Measurements from ENCODE around the gene COQ5.
"Not testable (repeated sequence)": the region's sequence is repeated elsewhere in the genome, so short reads cannot be mapped to it uniquely, and the experiment has no call there.

DNA sequence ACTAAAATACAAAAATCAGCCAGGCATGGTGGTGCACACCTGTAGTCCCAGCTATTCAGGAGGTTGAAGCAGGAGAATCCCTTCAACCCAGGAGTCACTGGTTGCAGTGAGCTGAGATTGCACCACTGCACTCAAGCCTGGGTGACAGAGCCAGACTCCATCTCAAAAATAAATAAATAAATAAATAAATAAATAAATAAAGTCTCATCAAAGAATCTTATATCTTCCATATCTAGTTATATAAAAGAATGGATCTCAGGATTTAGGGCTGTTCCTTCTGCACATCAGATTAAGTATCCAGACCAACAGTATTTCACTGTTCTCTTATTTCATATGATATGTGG, 1.4 kb upstream of the COQ5 start:
- TF ChIP-seq, protein P1, sequence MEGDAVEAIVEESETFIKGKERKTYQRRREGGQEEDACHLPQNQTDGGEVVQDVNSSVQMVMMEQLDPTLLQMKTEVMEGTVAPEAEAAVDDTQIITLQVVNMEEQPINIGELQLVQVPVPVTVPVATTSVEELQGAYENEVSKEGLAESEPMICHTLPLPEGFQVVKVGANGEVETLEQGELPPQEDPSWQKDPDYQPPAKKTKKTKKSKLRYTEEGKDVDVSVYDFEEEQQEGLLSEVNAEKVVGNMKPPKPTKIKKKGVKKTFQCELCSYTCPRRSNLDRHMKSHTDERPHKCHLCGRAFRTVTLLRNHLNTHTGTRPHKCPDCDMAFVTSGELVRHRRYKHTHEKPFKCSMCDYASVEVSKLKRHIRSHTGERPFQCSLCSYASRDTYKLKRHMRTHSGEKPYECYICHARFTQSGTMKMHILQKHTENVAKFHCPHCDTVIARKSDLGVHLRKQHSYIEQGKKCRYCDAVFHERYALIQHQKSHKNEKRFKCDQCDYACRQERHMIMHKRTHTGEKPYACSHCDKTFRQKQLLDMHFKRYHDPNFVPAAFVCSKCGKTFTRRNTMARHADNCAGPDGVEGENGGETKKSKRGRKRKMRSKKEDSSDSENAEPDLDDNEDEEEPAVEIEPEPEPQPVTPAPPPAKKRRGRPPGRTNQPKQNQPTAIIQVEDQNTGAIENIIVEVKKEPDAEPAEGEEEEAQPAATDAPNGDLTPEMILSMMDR (IDR thresholded peaks at IDR 0.05) = not testable (repeated sequence)
- TF ChIP-seq, protein P2, sequence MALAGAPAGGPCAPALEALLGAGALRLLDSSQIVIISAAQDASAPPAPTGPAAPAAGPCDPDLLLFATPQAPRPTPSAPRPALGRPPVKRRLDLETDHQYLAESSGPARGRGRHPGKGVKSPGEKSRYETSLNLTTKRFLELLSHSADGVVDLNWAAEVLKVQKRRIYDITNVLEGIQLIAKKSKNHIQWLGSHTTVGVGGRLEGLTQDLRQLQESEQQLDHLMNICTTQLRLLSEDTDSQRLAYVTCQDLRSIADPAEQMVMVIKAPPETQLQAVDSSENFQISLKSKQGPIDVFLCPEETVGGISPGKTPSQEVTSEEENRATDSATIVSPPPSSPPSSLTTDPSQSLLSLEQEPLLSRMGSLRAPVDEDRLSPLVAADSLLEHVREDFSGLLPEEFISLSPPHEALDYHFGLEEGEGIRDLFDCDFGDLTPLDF (CRISPR knock-in tag; IDR thresholded peaks at IDR 0.05) = not testable (repeated sequence)
- TF ChIP-seq IRF1 (CRISPR knock-in tag; IDR thresholded peaks at IDR 0.05); EMX1 (CRISPR knock-in tag; IDR thresholded peaks at IDR 0.05); CREB1 (CRISPR knock-in tag; IDR thresholded peaks at IDR 0.05); SP1 (CRISPR knock-in tag; conservative IDR thresholded peaks at IDR 0.05); FOXJ3 (CRISPR knock-in tag; IDR thresholded peaks at IDR 0.05; ENCODE audit: borderline replicate concordance); SMAD4 (CRISPR knock-in tag; IDR thresholded peaks at IDR 0.05); CBFB (CRISPR knock-in tag; IDR thresholded peaks at IDR 0.05; ENCODE audit: low read depth): not testable (repeated sequence)
- TF ChIP-seq, protein P3, sequence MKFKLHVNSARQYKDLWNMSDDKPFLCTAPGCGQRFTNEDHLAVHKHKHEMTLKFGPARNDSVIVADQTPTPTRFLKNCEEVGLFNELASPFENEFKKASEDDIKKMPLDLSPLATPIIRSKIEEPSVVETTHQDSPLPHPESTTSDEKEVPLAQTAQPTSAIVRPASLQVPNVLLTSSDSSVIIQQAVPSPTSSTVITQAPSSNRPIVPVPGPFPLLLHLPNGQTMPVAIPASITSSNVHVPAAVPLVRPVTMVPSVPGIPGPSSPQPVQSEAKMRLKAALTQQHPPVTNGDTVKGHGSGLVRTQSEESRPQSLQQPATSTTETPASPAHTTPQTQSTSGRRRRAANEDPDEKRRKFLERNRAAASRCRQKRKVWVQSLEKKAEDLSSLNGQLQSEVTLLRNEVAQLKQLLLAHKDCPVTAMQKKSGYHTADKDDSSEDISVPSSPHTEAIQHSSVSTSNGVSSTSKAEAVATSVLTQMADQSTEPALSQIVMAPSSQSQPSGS (CRISPR knock-in tag; IDR thresholded peaks at IDR 0.05; ENCODE audit: borderline replicate concordance, low read depth) = not testable (repeated sequence)
- TF ChIP-seq, protein P4, sequence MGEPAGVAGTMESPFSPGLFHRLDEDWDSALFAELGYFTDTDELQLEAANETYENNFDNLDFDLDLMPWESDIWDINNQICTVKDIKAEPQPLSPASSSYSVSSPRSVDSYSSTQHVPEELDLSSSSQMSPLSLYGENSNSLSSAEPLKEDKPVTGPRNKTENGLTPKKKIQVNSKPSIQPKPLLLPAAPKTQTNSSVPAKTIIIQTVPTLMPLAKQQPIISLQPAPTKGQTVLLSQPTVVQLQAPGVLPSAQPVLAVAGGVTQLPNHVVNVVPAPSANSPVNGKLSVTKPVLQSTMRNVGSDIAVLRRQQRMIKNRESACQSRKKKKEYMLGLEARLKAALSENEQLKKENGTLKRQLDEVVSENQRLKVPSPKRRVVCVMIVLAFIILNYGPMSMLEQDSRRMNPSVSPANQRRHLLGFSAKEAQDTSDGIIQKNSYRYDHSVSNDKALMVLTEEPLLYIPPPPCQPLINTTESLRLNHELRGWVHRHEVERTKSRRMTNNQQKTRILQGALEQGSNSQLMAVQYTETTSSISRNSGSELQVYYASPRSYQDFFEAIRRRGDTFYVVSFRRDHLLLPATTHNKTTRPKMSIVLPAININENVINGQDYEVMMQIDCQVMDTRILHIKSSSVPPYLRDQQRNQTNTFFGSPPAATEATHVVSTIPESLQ (CRISPR knock-in tag; IDR thresholded peaks at IDR 0.05) = not testable (repeated sequence)
